ENCODE measurements around the gene CATSPERE. TPM values are rescaled to one million over a fixed set of nuclear protein-coding genes. Genes with fewer than 3 reads are reported as not detected.

CATSPERE gene
- total RNA-seq: 0.54 TPM
- long read RNA-seq: 0 reads

DNA sequence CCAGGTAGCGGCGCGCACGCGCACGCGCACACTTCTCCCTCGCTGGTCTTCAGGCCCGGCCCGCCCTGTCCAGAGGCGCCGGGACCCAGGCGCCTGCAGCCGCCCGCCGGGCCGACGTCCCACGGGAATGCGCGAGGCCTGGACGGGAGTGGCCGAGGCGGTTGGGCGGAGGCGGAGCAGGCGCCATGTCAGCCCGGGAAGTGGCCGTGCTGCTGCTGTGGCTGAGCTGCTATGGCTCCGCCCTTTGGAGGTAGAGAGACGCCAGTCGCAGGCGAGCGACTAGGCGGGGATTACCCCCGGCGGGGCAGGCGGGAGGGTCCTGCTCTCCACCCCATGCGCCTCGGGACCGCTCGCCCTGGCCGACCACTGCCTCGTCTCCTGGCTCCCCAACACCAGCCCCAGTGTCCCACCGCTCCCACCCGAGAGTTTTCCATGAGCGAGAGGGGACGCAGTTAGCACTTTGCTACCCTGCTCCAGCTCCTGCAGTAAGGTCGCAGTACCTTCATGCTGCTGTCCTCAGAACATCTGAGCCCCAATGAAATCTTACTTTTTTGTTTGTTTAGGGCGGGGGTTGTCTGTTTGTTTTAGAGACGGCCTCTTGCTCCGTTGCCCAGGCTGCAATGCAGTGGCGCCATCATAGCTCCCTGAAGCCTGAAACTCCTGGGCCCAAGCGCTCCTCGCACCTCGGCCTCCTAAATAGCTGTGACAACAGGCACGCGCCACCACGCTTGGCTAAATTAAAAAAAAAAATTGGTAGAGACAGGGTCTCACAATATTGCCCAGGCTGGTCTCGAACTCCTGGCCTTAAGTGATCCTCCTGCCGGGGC is at the start of gene CATSPERE:
CATSPERE (plus strand) TSS at position 29 of the 827 bp plus-strand sequence; CDS start at position 186, 157 bp downstream.
- DNase-seq (ENCODE audit: missing footprints) (peak; percentile 95), ATAC-seq (peak; percentile 99)
- intact Hi-C loops (cut with DNase I): no loop called here

DNA sequence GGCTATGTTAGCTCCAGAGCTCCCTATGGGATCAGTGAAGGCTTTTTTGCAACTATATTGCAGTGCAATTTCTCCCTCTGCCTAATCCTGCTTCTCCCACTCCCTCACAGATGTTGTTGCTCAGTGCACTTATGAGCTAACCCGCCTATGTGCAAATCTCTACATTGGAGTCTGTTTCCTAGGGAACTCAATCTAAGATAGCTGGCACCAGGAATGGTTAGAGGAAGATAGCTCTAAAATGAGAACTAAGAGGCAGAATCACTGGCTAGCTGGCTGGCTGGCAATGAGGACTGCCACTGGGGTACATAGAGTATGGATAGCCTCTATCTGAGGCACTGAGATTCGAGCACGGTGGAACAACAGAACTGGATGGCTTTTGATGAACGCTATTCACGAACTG is 48.9 kb upstream of the CATSPERE start:
- ATAC-seq: no peak

GRCh38 chr1:244413736-244414135 is 47.3 kb upstream of the CATSPERE start:
- intact Hi-C loops (cut with DNase I): no loop called here
- ATAC-seq: no peak
- no peak for DNase-seq (ENCODE audit: missing footprints)

More for the DNA sequence above, 48.9 kb upstream of the CATSPERE start:
- intact Hi-C loops (cut with DNase I): no loop called here
- DNase-seq (ENCODE audit: missing footprints): no peak

DNA sequence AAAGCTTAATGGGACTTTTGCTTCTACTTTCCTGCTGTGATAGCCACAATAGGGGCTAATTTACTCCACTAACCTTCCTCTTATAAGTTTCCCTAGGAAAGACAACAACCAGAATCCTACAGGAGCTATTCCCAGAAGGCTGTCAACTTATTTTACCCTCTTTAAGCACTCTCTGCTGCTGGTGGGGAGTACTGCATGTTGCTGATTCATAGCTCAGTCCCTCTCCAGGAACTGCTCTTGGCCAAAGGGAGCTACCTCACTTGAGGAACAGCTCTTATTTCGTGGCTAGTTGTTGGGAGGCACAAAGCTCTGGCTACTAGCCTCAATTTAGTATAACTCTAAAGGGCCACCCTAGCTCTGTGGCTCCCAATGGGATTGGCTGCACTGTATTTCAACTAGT is 46.5 kb upstream of the CATSPERE start:
- DNase-seq (ENCODE audit: missing footprints): no peak
- intact Hi-C loops (cut with DNase I): no loop called here
- no peak for ATAC-seq

DNA sequence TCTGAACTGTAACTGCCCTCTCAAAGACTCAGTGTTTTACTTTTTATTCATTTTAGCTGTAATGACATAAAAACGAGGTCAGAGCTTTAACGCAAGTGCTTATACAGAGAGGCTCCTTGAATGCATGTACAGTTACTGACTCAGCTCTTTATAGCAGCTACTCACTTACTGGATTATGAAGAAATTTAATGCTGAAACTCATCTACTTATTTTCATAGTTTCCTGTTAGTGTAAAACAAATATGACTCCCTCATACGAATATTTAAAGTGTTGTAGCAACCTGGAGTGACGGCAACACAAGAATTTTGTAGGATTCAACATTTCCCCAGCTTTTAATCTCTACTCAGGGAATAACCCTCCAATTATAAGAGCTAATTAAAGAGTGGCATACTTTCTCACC is 42.0 kb upstream of the CATSPERE start:
- ATAC-seq: no peak

DNA sequence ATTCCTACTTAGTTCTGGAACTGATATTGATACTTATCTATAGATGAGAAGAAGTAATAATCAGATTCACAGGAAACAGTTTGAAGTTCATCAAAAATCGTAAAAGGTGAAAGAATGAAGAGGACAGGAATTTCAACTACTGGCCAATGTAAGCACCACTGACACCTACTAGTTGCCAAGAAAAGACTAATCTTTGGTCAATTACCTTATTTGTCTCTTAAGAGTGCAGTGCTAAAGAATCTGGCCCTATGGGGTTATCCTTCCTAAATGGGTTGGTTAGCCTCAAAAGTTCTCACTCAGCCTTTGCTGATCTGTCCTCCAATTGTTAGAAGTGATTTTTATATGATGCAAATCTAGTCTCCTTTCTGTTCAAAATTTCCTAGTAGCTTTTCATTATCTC is 38.9 kb upstream of the CATSPERE start:
- intact Hi-C loops (cut with DNase I): no loop called here
- DNase-seq (ENCODE audit: missing footprints) (no peak), ATAC-seq (no peak)

More for the DNA sequence above, 42.0 kb upstream of the CATSPERE start:
- intact Hi-C loops (cut with DNase I): no loop called here
- no peak for DNase-seq (ENCODE audit: missing footprints)

- intact Hi-C loops (cut with DNase I): no loop called here
- no peak for DNase-seq (ENCODE audit: missing footprints)
- no peak for ATAC-seq
Observed at GRCh38 chr1:244424649-244425334, 36.3 kb upstream of the CATSPERE start.

DNA sequence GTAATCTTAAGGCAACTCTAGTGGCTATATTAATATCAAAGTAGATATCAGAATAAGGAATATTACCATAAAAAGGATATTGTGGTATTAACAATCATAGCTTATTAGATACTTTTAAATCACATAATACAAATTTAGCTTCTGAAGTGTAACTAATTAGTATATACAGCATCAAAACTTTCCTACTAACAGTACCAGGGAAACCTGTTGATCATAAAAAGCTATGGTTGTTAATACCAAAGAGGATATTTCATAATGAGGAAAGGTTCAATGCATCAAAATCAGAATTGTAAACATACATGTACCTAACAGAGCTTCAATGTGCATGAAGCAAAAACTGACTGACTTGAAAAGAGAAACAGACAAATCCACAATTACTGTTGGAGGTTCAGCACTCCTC is 33.4 kb upstream of the CATSPERE start:
- no peak for ATAC-seq

DNA sequence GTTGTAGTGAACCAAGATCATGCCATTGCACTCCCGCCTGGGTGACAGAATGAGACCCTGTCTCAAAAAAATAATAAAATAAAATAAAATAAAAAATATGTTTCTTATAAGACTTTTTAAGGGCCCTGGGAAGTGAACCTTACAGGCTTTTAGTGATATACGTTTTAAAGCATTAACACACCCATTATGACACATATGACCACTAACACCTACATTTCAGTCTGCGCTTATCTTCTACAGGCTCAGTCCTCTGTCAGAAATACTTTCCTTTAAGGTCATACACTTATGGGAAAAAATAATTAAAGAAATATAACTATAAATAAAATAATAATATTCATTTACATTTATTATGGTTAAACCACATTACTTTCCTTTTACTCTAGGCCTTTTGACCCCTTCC is 31.3 kb upstream of the CATSPERE start:
- no peak for ATAC-seq

More for the DNA sequence above, 33.4 kb upstream of the CATSPERE start:
- DNase-seq (ENCODE audit: missing footprints): no peak
- intact Hi-C loops (cut with DNase I): no loop called here

DNA sequence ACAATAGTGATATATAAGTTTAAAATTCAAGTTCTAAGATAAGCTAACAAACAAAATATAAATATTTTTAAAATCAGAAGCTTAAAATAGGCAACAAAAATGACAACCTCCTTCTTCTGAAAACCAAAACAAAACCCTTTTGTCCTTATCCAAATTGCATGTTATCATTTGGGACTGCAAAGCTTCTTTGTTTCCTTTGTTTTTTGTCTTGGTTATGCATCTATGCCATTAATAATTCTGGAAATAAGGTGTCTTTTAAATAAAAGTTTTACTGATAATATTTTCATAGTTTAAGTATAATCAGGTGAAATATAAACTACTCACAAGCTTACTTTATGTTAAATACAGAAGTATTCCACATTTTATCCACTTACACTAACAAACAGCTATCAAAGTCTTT is 29.9 kb upstream of the CATSPERE start:
- no peak for DNase-seq (ENCODE audit: missing footprints)
- ATAC-seq: no peak
- intact Hi-C loops (cut with DNase I): no loop called here

More for the DNA sequence above, 31.3 kb upstream of the CATSPERE start:
- intact Hi-C loops (cut with DNase I): no loop called here
- no peak for DNase-seq (ENCODE audit: missing footprints)

DNA sequence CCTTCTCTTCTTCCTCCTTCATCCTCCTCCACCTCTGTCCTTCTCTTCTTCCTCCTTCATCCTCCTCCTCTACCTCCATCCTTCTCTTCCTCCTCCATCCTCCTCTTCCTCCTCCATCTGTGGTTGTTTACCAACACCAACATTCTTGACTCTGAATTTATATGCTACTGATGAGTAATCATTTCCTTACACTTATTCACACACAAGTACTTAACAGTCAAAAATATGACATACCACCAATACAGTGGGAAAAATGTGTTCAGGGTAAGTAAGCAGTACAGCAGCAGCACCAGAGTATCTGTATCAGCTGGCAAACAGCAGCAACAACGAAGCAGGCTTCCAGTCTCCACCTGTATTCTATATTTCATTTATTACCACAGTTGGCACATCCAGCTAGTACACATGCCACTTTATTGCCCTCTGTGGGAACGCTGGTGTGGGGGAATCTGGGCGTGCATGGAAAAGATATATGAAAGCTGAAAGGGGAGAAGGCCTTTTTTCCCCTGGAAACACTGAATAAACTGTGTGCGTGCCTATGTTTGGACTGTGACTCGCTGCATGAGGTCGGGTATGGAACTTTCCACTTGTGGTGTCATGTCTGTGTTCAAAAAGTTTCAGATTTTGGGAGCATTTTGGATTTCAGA is 25.4 kb upstream of the CATSPERE start:
- intact Hi-C loops (cut with DNase I): no loop called here
- DNase-seq (ENCODE audit: missing footprints): no peak
- no peak for ATAC-seq

GRCh38 chr1:244436336-244437085 is 24.6 kb upstream of the CATSPERE start:
- intact Hi-C loops (cut with DNase I): no loop called here
- ATAC-seq (no peak), DNase-seq (ENCODE audit: missing footprints) (no peak)

DNA sequence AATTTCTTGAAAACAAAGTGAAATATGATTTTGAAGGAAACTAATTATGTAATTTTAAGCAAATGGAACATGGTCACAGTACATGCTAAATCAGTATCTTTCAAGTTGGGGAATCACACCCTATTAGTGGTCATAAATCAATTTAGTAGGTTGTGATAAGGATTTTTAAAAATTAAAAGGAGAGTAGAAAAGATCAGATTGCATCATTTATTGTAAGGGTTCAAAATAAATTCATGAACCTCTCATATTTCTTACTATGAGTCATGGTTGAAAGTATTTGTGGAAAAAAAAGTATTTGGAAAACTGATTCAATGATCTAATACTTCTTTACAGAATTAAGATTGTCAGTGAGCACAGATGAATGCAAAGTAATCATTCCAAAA is 24.0 kb upstream of the CATSPERE start:
- intact Hi-C loops (cut with DNase I): no loop called here
- DNase-seq (ENCODE audit: missing footprints) (no peak), ATAC-seq (no peak)

GRCh38 chr1:244439391-244440032 is 21.6 kb upstream of the CATSPERE start:
- DNase-seq (ENCODE audit: missing footprints): no peak
- ATAC-seq: no peak
- intact Hi-C loops (cut with DNase I): no loop called here

DNA sequence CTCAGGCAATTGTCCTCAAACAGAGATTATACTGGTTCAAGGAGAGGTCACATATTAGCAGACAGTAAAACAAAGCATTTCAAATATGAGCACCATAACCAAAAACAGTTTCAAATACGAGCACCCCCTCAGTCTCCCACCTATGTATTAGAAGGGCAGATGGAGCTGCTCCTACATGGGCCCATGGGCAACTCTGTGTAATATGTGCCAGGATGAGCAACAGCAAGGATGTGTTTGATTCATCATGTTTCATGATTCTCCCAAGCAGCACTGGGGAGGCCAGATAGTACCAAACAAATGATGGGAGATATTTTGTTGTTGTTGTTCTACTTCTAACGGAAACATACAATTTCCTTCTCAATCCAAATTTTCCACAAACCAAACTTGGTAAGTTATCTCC is 18.2 kb upstream of the CATSPERE start:
- intact Hi-C loops (cut with DNase I): no loop called here
- ATAC-seq (no peak), DNase-seq (ENCODE audit: missing footprints) (no peak)

GRCh38 chr1:244444854-244445253 is 16.2 kb upstream of the CATSPERE start:
- DNase-seq (ENCODE audit: missing footprints): no peak
- ATAC-seq: no peak
- intact Hi-C loops (cut with DNase I): no loop called here

DNA sequence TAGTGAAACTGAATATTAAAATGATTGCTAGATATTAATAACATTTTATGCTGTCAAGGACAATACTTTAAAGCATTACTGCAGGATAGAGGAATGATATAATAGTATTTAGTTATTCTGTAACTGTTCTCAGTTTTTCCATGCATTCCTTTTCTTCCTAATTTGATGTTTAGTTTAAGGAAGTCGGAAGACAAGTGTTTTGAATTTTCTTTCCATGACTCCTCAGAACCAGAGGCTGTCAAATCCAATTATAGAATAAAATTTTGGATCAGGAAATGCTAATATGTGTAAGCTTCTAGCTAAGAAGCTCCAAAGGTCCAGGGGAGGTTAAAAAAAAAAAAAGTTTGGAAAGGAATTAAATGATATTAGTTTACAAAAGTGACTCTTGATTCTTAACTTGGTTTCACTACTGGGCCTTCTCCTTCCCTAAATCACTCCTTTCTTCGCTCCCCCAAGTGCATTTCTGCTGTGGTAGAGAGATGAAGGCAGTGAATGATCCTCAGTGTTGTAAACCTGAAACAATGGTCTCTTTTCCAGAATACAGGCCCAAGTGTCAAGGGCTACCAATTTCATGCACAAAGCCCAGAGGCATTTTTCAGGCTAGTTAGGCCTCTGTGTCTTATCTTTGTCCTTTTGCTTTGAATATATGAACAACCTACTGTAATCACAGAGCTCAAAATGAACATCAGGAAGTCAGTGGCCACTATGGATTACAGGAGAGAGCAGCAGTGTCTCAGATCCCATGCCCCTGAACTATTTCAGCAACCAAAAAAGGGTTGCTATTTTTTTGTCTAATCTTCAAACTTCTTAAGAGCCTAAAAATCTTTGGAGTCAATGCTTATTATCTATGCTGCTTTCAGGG is 15.5 kb upstream of the CATSPERE start:
- ATAC-seq (no peak), DNase-seq (ENCODE audit: missing footprints) (no peak)
- intact Hi-C loops (cut with DNase I): no loop called here

DNA sequence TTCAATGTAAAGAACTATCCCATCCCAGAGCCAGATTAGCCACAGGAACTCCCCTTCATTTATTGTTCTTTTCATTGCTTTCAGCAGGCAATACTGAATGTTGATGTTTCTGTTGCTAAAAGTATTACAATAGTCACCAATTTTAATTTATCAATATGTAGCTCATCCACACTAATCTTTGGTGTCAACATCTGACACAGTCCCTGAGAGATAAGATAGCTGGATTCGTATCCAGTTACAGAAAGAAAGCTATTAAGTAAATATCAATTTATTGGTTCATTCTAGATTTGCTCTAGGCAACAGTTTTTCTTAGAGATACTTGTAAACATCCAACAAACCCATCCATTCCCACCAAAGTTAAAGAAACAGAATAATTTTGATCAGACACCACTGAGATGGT is 14.0 kb upstream of the CATSPERE start:
- DNase-seq (ENCODE audit: missing footprints): no peak
- intact Hi-C loops (cut with DNase I): no loop called here
- no peak for ATAC-seq

All from Right ventricle myocardium inferior (tissue), 1 donor.